Erythroblast (primary cell): ENCODE measurements around the gene RBPJ.
A peak's percentile ranks its signal among the peaks of the same experiment; 100 is the strongest.

Source experiments
- DNase-seq, 2 experiments: peaks; one replicate each; lab custom pipeline; 2025; lab: John Stamatoyannopoulos, UW
- GATA1 ChIP-seq: IDR thresholded peaks from 2 replicates; pipeline ENCODE4 v1.6.1; 2011; ENCODE audit warnings: low read depth, mild to moderate bottlenecking, control low read depth, low read length, moderate library complexity
- POLR2A ChIP-seq: IDR thresholded peaks from 2 replicates; pipeline ENCODE4 v1.6.1; 2011; ENCODE audit warnings: mild to moderate bottlenecking, low read length

The RBPJ gene

DNA sequence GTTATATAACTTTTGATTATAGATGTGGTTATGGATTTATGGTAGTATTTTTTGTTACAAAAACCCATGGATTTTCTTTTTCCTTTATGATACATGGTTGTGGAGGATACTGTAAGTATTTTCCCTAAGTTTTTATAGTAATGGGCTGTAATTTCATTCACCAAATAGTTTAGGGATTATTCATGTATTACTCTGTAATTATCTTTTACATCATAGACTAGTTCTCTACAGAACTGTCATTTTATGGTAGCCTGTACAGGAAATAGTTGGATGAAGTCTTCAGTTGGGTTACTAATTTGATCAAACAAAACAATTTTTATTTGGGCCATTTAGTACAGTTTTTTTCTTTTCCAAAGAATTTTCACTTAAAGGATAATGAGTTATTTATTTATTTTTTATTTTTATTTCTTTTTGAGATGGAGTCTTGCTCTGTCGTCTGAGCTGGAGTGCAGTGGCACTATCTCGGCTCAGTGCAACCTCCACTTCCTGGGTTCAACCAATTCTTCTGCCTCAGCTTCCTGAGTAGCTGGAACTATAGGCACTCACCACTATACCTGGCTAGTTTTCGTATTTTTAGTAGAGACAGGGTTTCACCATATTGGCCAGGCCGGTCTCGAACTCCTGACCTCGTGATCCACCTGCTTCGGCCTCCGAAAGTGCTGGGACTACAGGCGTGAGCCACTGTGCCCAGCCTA, 42.1 kb downstream of the RBPJ start:
- no peak for DNase-seq
- TF ChIP-seq POLR2A, result no peak
- TF ChIP-seq GATA1, result no peak

DNA sequence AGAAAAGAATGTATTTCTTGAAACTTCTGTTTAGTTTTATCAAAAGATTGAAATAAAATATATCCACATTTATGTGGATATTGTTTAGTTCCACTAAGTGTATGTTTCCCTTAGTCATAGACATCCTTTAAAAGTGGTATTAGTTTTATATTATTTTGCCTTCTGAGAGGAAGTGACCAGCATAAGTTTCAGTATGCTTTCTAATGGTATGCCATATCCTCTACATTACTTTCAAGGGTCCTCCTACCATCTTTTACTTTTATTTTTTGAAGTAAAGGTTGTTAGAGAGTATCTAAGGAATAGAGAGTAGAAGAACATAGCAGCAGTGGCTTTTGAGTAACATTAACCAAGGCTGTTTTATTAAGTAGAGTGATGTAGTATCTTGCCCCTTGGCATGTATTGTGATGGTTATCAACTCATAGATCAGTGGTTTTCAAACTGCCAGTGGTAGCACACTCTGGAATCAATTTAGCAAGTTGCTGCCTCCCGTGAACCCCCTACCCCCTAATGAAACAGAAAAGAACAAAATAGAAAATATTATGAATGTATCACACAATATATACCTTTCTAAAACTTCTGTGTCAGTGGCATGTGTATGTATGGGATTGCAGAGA, 44.8 kb downstream of the RBPJ start:
- peak in 1 of 2 experiments; percentile 4 for DNase-seq
- TF ChIP-seq GATA1 (no peak), POLR2A (no peak)

DNA sequence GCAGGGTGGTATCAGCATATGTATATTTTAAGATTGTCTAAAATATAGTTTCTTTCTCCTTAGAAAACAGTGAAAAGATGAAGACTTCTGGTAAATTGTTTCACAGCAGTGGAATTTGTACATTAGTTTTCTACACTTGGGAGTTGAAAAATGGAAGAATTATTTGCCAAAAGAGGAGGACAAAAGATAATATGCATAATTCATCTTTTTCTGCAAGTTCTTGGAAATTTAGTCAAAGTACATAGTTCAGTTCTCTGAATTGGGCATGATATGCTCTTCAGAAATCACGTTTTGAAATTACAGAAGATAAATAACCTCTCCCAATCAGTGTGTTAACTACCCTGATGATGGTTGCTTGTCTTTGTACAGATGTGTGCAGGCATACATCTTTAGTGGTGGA, 47.0 kb downstream of the RBPJ start:
- TF ChIP-seq POLR2A, result no peak
- TF ChIP-seq GATA1, result no peak

DNA sequence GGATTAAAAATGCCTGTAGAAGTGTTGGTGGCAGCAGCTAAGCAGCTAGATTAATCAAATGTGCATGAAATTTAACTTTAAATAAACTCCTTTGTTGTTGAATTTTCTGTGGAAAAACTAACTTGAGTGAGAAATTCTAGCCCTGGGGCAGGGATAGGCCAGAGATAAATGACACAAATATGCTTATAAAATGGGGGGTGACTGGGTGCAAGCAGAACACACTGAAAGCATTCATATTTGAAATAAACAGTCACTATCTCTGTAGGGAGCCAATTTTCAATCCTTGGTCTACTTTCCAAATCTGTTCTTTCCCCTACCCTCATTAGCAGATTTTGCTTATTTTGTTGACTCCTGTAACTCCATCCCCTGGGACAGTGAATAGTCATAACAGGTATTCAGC, 47.9 kb downstream of the RBPJ start:
- no peak for DNase-seq
- TF ChIP-seq POLR2A, result no peak
- TF ChIP-seq GATA1, result no peak

More for the DNA sequence above, 47.0 kb downstream of the RBPJ start:
- no peak for DNase-seq

DNA sequence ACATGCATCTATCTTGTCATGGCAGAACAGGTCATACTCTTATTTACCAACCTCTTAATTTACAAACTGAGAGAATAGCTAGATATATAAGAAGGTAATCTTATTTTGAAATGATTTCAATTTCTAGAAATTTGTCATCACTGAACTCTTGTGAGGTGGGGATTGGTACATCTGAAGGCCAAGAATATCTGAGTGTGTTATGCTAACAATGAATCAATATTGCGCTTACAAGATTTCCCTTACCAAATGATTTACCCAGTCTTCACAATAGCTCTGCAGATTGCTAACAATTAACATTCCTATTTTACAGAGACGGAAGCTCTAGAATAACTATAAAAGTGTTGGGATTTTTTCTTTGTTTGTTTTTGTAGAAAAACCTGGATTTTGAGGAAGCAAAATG, 48.3 kb downstream of the RBPJ start:
- DNase-seq, result no peak
- no peak for TF ChIP-seq POLR2A
- TF ChIP-seq GATA1, result no peak

DNA sequence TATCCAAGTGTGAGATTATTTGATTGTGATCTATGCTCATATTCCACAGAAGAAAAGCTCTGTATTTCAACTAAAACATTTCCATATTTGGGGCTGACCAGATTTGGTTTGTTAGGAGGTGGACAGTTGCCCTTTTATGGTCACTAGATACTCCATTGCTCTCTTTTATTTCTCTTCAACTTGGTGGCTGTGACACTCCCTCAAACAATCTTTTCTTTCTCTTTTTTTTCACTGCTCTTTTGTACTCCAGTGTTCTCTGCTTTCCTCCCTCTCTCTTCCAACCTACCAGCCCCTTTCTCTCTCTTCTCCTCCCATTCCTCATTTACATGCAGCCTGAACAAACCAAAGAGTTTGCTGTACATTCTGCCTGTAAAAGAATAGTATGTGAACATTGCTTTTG, 48.8 kb downstream of the RBPJ start:
- no peak for DNase-seq
- TF ChIP-seq POLR2A, result no peak
- TF ChIP-seq GATA1, result no peak

- DNase-seq, result no peak
- TF ChIP-seq GATA1 (no peak), POLR2A (no peak)
Measured at GRCh38 chr4:26372076-26372475, 51.3 kb downstream of the RBPJ start.

GRCh38 chr4:26372525-26373172, 51.8 kb downstream of the RBPJ start:
- peak; percentile 39 to 54 for DNase-seq
- no peak for TF ChIP-seq GATA1

DNA sequence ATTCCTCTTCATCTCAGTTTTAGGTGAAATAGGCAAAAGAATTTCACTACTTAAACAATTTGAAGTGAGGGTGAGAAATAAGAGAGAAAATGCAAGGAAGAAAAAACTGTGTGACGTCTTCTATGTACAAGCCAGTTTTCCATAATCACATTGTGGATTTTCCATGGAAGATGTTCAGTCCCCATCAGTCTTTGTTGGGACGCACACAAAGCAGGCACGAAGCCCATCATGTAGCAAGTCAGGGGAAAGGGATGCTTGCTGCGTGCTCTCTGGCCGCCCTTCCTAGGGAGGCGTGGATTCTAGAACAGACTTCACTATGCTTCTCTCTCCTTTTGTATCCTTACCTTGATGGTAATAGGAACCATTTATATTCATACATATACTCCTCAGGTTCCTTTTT, 54.7 kb downstream of the RBPJ start:
- TF ChIP-seq GATA1, result no peak

GRCh38 chr4:26377328-26378311, 56.8 kb downstream of the RBPJ start:
- no peak for DNase-seq
- no peak for TF ChIP-seq POLR2A
- no peak for TF ChIP-seq GATA1

More for the DNA sequence above, 54.7 kb downstream of the RBPJ start:
- no peak for DNase-seq

DNA sequence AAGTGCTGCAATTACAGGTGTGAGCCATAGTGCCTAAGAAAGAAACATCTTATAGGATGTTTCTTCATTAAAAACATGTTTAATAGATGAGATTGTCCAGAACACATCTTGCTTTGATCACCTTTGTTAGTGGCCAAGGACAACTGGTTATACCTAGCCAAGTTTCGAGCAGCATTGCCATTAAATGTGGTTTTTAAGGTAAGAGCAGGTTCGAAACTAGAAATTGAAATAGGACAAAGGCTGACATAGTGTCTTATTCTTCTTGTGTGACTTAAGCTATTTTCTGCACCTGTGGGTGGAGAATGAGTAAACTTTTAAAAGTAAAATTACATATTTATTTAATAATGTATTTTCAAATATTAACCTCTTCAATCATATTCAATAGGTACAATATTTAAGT, 59.0 kb downstream of the RBPJ start:
- DNase-seq, result no peak
- TF ChIP-seq POLR2A (no peak), GATA1 (no peak)

DNA sequence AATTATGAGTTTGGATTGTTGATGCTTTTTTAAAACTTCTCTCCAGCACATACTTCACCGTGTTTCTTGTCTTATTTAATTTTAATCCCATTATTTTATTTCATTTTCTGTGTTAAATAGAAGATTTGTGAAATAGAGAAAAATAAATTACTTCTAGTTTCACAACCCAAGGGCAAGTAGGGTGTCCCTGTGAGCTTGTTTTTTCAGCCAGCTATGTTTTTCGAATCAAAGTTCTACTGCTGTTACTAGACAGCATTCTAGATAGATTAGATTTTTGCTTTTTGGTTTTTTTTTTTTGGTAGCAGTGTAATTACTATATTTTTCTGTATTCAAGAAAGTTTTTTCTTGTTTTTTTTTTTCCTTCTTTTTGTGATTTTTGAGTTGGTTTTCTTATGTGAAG, 59.9 kb downstream of the RBPJ start:
- DNase-seq, result no peak
- TF ChIP-seq POLR2A (no peak), GATA1 (no peak)

DNA sequence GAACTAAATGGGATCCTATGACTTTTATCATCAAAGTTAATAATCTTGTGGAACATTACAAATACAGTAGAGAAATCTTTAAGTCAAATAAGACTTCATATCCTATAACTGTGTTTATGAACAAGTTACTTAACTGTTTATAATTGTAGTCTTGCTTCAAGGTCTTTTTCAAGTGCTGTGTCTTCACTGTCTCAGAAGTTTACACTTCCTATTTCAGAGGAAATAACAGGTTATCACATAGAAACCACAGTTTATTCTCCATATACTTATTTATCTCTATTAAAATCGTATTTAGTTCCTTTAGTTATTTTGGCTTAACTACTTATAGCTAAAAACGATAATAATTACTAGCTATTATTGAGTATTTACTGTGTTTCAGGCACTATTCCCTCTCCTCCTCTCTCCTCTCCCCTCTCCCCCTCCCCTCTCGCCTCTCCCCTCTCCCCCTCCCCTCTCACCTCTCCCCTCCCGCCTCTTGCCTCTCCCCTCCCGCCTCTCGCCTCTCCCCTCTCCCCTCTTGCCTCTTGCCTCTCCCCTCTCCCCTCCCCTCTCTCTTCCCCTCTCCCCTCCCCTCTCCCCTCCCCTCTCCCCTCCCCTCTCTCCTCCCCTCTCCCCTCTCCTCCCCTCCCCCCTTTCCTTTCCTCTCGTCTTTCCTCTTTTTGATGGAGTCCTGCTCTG, 63.7 kb downstream of the RBPJ start:
- TF ChIP-seq GATA1, result no peak
- TF ChIP-seq POLR2A, result no peak
- DNase-seq, result no peak
